T-helper 1 cell treated with Interleukin-12 subunit alpha and Interleukin-12 subunit beta and Interleukin-4 antibody, amounts not matched to agents 30 ng/mL and 1 ng/mL, for 36 hours (primary cell): ENCODE data around the gene TFAP2D. TPM values are rescaled to one million over a fixed set of nuclear protein-coding genes. Genes with fewer than 3 reads are reported as not detected.

ENCODE experiments used
- intact Hi-C: fragments of 100-400 bp; cut with micrococcal nuclease; formaldehyde crosslinking; loops from one replicate; pipeline ENCODE4 v1.15.1; 2024
- total RNA-seq: library from RNA; stranded (reverse); gene quantifications from 2 replicates; pipeline ENCODE4 v1.2.3, GENCODE V29; 2022

The TFAP2D gene
- total RNA-seq, 1 donor from 2014 or later: not detected

GRCh38 chr6:50718566-50718965 is 5.2 kb downstream of the TFAP2D start:
- intact Hi-C loops: no loop called here

GRCh38 chr6:50720623-50721022 is 7.3 kb downstream of the TFAP2D start:
- intact Hi-C loops: no loop called here

- intact Hi-C loops: loop anchor here (2.0 kb wide), 1 partner anchor 121 kb away; no protein-coding TSS in a partner anchor
Observed at GRCh38 chr6:50721978-50722377, 8.7 kb downstream of the TFAP2D start.

GRCh38 chr6:50722829-50723554 is 9.7 kb downstream of the TFAP2D start:
- intact Hi-C loops: loop anchor here (2.0 kb wide), 1 partner anchor 120 kb away; no protein-coding TSS in a partner anchor

GRCh38 chr6:50724381-50725124 is 11.2 kb downstream of the TFAP2D start:
- intact Hi-C loops: loop anchor here (1.0 kb wide), 1 partner anchor 11 kb away; the partner anchor contains the start of gene TFAP2D

- intact Hi-C loops: no loop called here
Observed at GRCh38 chr6:50734488-50734887, 21.2 kb downstream of the TFAP2D start.

- intact Hi-C loops: no loop called here
Observed at GRCh38 chr6:50742161-50742560, 28.8 kb downstream of the TFAP2D start.

GRCh38 chr6:50744976-50745375 is 31.6 kb downstream of the TFAP2D start:
- intact Hi-C loops: no loop called here

- intact Hi-C loops: no loop called here
Observed at GRCh38 chr6:50762798-50763197, 49.5 kb downstream of the TFAP2D start.

- intact Hi-C loops: no loop called here
Observed at GRCh38 chr6:50778696-50779095, 65.4 kb downstream of the TFAP2D start.

- intact Hi-C loops: no loop called here
Observed at GRCh38 chr6:50780382-50780781, 67.1 kb downstream of the TFAP2D start.

- intact Hi-C loops: no loop called here
Observed at GRCh38 chr6:50785921-50786320, 72.6 kb downstream of the TFAP2D start.

GRCh38 chr6:50791900-50792508 is 78.7 kb downstream of the TFAP2D start:
- intact Hi-C loops: loop anchor here (1.0 kb wide), 2 partner anchors 136 to 664 kb away; no protein-coding TSS in a partner anchor

- intact Hi-C loops: loop anchor here (1.0 kb wide), 2 partner anchors 136 to 664 kb away; no protein-coding TSS in a partner anchor
Observed at GRCh38 chr6:50792771-50793170, 79.4 kb downstream of the TFAP2D start.

GRCh38 chr6:50795574-50795973 is 82.2 kb downstream of the TFAP2D start:
- intact Hi-C loops: no loop called here

GRCh38 chr6:50804283-50804682 is 91.0 kb downstream of the TFAP2D start:
- intact Hi-C loops: no loop called here

GRCh38 chr6:50807035-50807434 is 93.7 kb downstream of the TFAP2D start:
- intact Hi-C loops: no loop called here

GRCh38 chr6:50815436-50816114 is 102.2 kb downstream of the TFAP2D start:
- intact Hi-C loops: loop anchor here (1.0 to 10.0 kb wide), 6 partner anchors 535 to 1449 kb away; no protein-coding TSS in a partner anchor

- intact Hi-C loops: loop anchor here (1.0 to 10.0 kb wide), 6 partner anchors 534 to 1449 kb away; no protein-coding TSS in a partner anchor
Observed at GRCh38 chr6:50816115-50816675, 102.9 kb downstream of the TFAP2D start.

GRCh38 chr6:50816947-50817645 is 103.8 kb downstream of the TFAP2D start:
- intact Hi-C loops: loop anchor here (1.0 to 10.0 kb wide), 6 partner anchors 533 to 1448 kb away; no protein-coding TSS in a partner anchor
